ENCODE data around the gene SCYL1.
A peak's percentile ranks its signal among the peaks of the same experiment; 100 is the strongest.

GRCh38 chr11:65576867-65577755 lies 52.2 kb downstream of the SCYL1 start:
- no peak for TF ChIP-seq CTCF (IDR thresholded peaks at IDR 0.05)
- peak; percentile 50 for TF ChIP-seq POLR2A (IDR thresholded peaks at IDR 0.05; ENCODE audit: low read depth)
- TF ChIP-seq EP300 (IDR thresholded peaks at IDR 0.05): no peak
- peak in 1 of 2 donors; percentile 70 for TF ChIP-seq POLR2AphosphoS5 (IDR thresholded peaks at IDR 0.05)

All from esophagus muscularis mucosa (tissue), 4 donors.